T-helper 1 cell (primary cell): ENCODE measurements around the gene PLIN3.
"Not testable (repeated sequence)": the region's sequence is repeated elsewhere in the genome, so short reads cannot be mapped to it uniquely, and the experiment has no call there.

Experiments used
- DNase-seq, 5 donors: peaks; one replicate each; pipeline ENCODE4 v3.0.0-alpha.2; 2012 to 2020

The PLIN3 gene

GRCh38 chr19:4845975-4846374 lies 21.5 kb downstream of the PLIN3 start:
- not testable (repeated sequence) for DNase-seq

GRCh38 chr19:4844348-4845179 lies 22.9 kb downstream of the PLIN3 start:
- no peak for DNase-seq

GRCh38 chr19:4843647-4843965 lies 23.9 kb downstream of the PLIN3 start:
- no peak for DNase-seq

GRCh38 chr19:4839192-4839591 lies 28.3 kb downstream of the PLIN3 start:
- DNase-seq = no peak

- no peak for DNase-seq
Measured at GRCh38 chr19:4832776-4833175, 34.7 kb downstream of the PLIN3 start.

- DNase-seq = not testable (repeated sequence)
Measured at GRCh38 chr19:4831979-4832340, 35.5 kb downstream of the PLIN3 start.

GRCh38 chr19:4831304-4831978 lies 36.0 kb downstream of the PLIN3 start, which contains the start of gene TICAM1:
Gene TICAM1, minus strand, starts transcription at chr19:4831712. Its CDS starts 13,335 bp downstream, at chr19:4818377.
- DNase-seq = peak; percentile 72 to 84 (median 81)

GRCh38 chr19:4830768-4831265 lies 36.6 kb downstream of the PLIN3 start:
- no peak for DNase-seq

- no peak for DNase-seq
Measured at GRCh38 chr19:4830332-4830731, 37.1 kb downstream of the PLIN3 start.

- DNase-seq = no peak
Measured at GRCh38 chr19:4829001-4829712, 38.3 kb downstream of the PLIN3 start.

GRCh38 chr19:4823577-4823976 lies 43.9 kb downstream of the PLIN3 start:
- no peak for DNase-seq

- not testable (repeated sequence) for DNase-seq
Measured at GRCh38 chr19:4822354-4822753, 45.1 kb downstream of the PLIN3 start.

GRCh38 chr19:4821265-4821664 lies 46.2 kb downstream of the PLIN3 start:
- DNase-seq = no peak

GRCh38 chr19:4817467-4818277 lies 49.8 kb downstream of the PLIN3 start:
- no peak for DNase-seq

GRCh38 chr19:4816950-4817278 lies 50.6 kb downstream of the PLIN3 start:
- no peak for DNase-seq

- no peak for DNase-seq
Measured at GRCh38 chr19:4816202-4816949, 51.1 kb downstream of the PLIN3 start.

- peak; percentile 36 to 73 (median 62) for DNase-seq
Measured at GRCh38 chr19:4815426-4816201, 51.9 kb downstream of the PLIN3 start.

GRCh38 chr19:4814625-4815425 lies 52.6 kb downstream of the PLIN3 start:
- no peak for DNase-seq

GRCh38 chr19:4811328-4812131 lies 55.9 kb downstream of the PLIN3 start:
- DNase-seq = peak; percentile 68 to 89 (median 75)
